Measurements from ENCODE around the gene EIF4A2. TPM values are rescaled to one million over a fixed set of nuclear protein-coding genes. Genes with fewer than 3 reads are reported as not detected.
A peak's percentile ranks its signal among the peaks of the same experiment; 100 is the strongest.

EIF4A2 gene
- total and polyA plus RNA-seq, 9 of the 15 experiments (the other 6 are each of a cell fraction or from before 2014, with no cell fraction given), result 307 to 754 (median 435) TPM

DNA sequence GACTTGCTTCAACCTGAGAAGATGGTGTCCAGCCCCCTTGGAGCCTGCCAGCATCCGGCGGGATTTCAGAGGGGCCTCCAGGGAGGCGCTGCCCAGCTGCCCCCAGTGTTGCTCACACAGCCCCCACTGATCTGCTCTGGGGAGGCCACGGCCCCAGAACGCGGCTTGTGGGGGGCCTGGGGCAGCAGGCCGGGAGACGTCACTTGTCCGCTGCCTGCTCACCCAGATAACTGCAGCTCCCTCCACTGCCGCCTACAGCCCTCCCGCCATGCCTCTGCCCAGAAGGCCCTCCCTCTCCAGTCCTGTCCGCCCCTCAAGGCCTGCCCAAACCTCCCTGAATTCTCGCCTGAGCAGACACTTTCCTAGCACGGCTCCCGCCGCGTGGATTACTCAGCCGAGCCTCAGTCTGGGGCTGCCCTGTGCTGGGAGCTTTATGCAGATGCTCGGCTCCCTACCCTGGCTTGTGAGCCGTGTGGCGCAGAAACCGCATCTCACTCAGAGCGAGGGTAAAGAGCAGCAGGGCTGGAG, 42.0 kb downstream of the EIF4A2 start (continued):
- TF ChIP-seq HEY1 (CRISPR knock-in tag; IDR thresholded peaks at IDR 0.05; ENCODE audit: borderline replicate concordance), result no peak
- TF ChIP-seq SLC30A9 (CRISPR knock-in tag; IDR thresholded peaks at IDR 0.05), result no peak
- TF ChIP-seq, protein P1, sequence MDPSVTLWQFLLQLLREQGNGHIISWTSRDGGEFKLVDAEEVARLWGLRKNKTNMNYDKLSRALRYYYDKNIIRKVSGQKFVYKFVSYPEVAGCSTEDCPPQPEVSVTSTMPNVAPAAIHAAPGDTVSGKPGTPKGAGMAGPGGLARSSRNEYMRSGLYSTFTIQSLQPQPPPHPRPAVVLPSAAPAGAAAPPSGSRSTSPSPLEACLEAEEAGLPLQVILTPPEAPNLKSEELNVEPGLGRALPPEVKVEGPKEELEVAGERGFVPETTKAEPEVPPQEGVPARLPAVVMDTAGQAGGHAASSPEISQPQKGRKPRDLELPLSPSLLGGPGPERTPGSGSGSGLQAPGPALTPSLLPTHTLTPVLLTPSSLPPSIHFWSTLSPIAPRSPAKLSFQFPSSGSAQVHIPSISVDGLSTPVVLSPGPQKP (CRISPR knock-in tag; IDR thresholded peaks at IDR 0.05), result no peak
- TF ChIP-seq, protein P2, sequence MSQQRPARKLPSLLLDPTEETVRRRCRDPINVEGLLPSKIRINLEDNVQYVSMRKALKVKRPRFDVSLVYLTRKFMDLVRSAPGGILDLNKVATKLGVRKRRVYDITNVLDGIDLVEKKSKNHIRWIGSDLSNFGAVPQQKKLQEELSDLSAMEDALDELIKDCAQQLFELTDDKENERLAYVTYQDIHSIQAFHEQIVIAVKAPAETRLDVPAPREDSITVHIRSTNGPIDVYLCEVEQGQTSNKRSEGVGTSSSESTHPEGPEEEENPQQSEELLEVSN (IDR thresholded peaks at IDR 0.05; ENCODE audit: borderline replicate concordance in 1 of 2, extremely low read depth in 1 of 2, insufficient read depth in 1 of 2, insufficient read length in 1 of 2, low read depth in 1 of 2, low read length in 1 of 2, poor library complexity in 1 of 2, severe bottlenecking in 1 of 2), result peak in 1 of 2 experiments; percentile 60
- no peak for TF ChIP-seq ZNF644 (tag; IDR thresholded peaks at IDR 0.05; ENCODE audit: low read depth)
- no peak for TF ChIP-seq ZNF3 (CRISPR knock-in tag; IDR thresholded peaks at IDR 0.05)
- TF ChIP-seq, protein P3, sequence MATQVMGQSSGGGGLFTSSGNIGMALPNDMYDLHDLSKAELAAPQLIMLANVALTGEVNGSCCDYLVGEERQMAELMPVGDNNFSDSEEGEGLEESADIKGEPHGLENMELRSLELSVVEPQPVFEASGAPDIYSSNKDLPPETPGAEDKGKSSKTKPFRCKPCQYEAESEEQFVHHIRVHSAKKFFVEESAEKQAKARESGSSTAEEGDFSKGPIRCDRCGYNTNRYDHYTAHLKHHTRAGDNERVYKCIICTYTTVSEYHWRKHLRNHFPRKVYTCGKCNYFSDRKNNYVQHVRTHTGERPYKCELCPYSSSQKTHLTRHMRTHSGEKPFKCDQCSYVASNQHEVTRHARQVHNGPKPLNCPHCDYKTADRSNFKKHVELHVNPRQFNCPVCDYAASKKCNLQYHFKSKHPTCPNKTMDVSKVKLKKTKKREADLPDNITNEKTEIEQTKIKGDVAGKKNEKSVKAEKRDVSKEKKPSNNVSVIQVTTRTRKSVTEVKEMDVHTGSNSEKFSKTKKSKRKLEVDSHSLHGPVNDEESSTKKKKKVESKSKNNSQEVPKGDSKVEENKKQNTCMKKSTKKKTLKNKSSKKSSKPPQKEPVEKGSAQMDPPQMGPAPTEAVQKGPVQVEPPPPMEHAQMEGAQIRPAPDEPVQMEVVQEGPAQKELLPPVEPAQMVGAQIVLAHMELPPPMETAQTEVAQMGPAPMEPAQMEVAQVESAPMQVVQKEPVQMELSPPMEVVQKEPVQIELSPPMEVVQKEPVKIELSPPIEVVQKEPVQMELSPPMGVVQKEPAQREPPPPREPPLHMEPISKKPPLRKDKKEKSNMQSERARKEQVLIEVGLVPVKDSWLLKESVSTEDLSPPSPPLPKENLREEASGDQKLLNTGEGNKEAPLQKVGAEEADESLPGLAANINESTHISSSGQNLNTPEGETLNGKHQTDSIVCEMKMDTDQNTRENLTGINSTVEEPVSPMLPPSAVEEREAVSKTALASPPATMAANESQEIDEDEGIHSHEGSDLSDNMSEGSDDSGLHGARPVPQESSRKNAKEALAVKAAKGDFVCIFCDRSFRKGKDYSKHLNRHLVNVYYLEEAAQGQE (IDR thresholded peaks at IDR 0.05; ENCODE audit: borderline replicate concordance), result no peak
- TF ChIP-seq, protein P3 (CRISPR knock-in tag; IDR thresholded peaks at IDR 0.05; ENCODE audit: low read depth), result no peak
- TF ChIP-seq SETDB1 (IDR thresholded peaks at IDR 0.05; ENCODE audit: low read length), result no peak
- peak; percentile 27; the same call in 1 of the 2 replicates for TF ChIP-seq CXXC5 (CRISPR knock-in tag; IDR thresholded peaks at IDR 0.05)
- TF ChIP-seq SMAD3 (CRISPR knock-in tag; conservative IDR thresholded peaks at IDR 0.05), result no peak
- TF ChIP-seq SRSF9 (IDR thresholded peaks at IDR 0.05; ENCODE audit: borderline replicate concordance, low read depth, low read length), result no peak
- TF ChIP-seq CBFA2T2 (conservative IDR thresholded peaks at IDR 0.05), result peak; percentile 25
- TF ChIP-seq ILF3 (IDR thresholded peaks at IDR 0.05; ENCODE audit: borderline replicate concordance), result no peak
- no peak for TF ChIP-seq KDM1A (IDR thresholded peaks at IDR 0.05)

Measured in K562 (cell line).